Right atrium auricular region (tissue), 2 donors: Measurements from ENCODE around the gene CFAP73. TPM values are rescaled to one million over a fixed set of nuclear protein-coding genes. Genes with fewer than 3 reads are reported as not detected.
A peak's percentile ranks its signal among the peaks of the same experiment; 100 is the strongest.

Experiments used
- DNase-seq: peaks from one replicate; pipeline ENCODE4 v3.0.0-alpha.2; 2019; ENCODE audit warnings: low spot score
- H3K27ac ChIP-seq, 2 donors: fragments of 200-600 bp; sonication (generic); 1 replicate in 1 of 2; 2 replicates in 1 of 2; pipeline ENCODE4 v1.5.1; 2016 to 2019
- H3K27me3 ChIP-seq, 2 donors: fragments of 200-600 bp; sonication (generic); one replicate each; pipeline versions ENCODE4 v1.5.1 to v1.6.0; 2017 to 2019
- H3K36me3 ChIP-seq: fragments of 200-600 bp; sonication (generic); one replicate; pipeline ENCODE4 v1.5.1; 2016
- H3K4me1 ChIP-seq, 2 donors: fragments of 200-600 bp; sonication (generic); one replicate each; pipeline versions ENCODE4 v1.5.1 to v1.6.0; 2017 to 2019
- H3K4me3 ChIP-seq, 2 donors: fragments of 200-600 bp; sonication (generic); 1 replicate in 1 of 2; 2 replicates in 1 of 2; pipeline ENCODE4 v1.5.1; 2017 to 2019; ENCODE audit warnings: mild to moderate bottlenecking in 1 of 2, moderate library complexity in 1 of 2
- H3K9me3 ChIP-seq, 2 donors: fragments of 200-600 bp; sonication (generic); one replicate each; pipeline ENCODE4 v1.5.1; 2019
- total RNA-seq, 2 donors: library from RNA; depleted of rRNA; stranded (reverse); fragments of >200 nt; gene quantifications; one replicate each; pipeline ENCODE4 v1.1.0, GENCODE V29; 2016
- TF ChIP-seq, protein P1 (sequence below), 2 donors: fragments of 200-600 bp; sonication (generic); IDR thresholded peaks; one replicate each; pipeline ENCODE4 v1.5.1; 2019; ENCODE audit warnings: antibody characterized with exemption in 2 of 2

The CFAP73 gene
- total RNA-seq, 2 donors from 2014 or later: not detected

DNA sequence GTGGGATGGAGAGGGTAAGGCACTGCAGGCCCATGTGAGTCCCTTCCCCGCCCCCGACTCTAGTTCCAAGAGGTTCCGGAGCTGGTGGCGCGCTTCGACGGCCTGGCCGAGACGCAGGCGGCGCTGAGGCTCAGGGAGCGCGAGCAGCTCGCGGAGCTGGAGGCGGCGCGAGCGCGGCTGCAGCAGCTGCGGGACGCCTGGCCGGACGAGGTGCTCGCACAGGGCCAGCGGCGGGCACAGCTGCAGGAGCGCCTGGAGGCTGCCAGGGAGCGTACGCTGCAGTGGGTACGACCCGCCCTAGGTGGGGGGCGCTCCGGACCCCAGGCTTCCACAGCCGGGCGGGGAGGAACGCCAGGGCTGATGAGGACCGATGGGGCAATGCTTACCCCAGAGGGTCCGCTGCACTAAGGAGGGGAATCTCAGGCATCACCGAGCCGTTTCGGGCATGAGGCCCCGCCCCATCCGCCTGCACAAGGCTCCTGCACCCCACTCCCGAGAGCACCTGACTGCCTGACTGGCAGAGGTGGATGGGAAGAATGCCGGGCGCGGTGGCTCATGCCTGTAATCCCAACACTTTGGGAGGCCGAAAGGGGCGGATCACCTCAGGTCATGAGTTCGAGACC lies 4.9 kb downstream of the CFAP73 start:
- peak overlapping the region in 1 of 2 donors; percentile 31 for H3K4me3 ChIP-seq
- peaks cover 0 to 30% of the 10 kb centered on the region in 2 donors for H3K4me1 ChIP-seq
- DNase-seq: no peak
- no peak overlapping the region for H3K27ac ChIP-seq
- peaks cover 17% of the 10 kb centered on the region for H3K36me3 ChIP-seq
- TF ChIP-seq, protein P1, sequence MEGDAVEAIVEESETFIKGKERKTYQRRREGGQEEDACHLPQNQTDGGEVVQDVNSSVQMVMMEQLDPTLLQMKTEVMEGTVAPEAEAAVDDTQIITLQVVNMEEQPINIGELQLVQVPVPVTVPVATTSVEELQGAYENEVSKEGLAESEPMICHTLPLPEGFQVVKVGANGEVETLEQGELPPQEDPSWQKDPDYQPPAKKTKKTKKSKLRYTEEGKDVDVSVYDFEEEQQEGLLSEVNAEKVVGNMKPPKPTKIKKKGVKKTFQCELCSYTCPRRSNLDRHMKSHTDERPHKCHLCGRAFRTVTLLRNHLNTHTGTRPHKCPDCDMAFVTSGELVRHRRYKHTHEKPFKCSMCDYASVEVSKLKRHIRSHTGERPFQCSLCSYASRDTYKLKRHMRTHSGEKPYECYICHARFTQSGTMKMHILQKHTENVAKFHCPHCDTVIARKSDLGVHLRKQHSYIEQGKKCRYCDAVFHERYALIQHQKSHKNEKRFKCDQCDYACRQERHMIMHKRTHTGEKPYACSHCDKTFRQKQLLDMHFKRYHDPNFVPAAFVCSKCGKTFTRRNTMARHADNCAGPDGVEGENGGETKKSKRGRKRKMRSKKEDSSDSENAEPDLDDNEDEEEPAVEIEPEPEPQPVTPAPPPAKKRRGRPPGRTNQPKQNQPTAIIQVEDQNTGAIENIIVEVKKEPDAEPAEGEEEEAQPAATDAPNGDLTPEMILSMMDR (IDR thresholded peaks at IDR 0.05): no peak
- peaks cover 7 to 15% of the 10 kb centered on the region in 2 donors for H3K27me3 ChIP-seq
- no peaks in the 10 kb centered on the region for H3K9me3 ChIP-seq

- Histone ChIP-seq H3K9me3 (no peaks in the 10 kb centered on the region), H3K27me3 (peaks cover 7 to 15% of the 10 kb centered on the region in 2 donors), H3K27ac (no peak overlapping the region), H3K36me3 (peaks cover 22% of the 10 kb centered on the region), H3K4me1 (peaks cover 0 to 25% of the 10 kb centered on the region in 2 donors), H3K4me3 (no peak overlapping the region)
- TF ChIP-seq, protein P1 (IDR thresholded peaks at IDR 0.05): no peak
- DNase-seq: no peak
Observed at GRCh38 chr12:113155060-113155459, 5.5 kb downstream of the CFAP73 start.

DNA sequence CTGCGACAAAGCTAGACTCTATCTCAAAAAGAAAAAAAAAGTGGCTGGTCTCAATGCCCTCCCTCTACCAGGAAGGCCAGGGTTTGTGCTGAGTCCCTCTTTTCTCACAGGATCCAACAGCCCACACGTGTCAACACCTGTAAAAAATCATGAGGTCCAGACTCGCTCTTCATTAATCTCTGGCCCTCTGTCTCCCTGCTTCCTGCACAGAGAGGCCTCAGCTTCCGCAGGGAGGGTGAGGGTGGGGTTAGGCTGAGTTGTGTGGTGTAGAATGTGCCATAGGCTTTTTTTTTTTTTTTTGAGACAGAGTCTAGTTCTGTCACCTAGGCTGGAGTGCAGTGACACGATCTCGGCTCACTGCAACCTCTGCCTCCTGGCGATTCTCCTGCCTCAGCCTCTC lies 6.1 kb downstream of the CFAP73 start:
- no peak overlapping the region for H3K4me3 ChIP-seq
- TF ChIP-seq, protein P1 (IDR thresholded peaks at IDR 0.05): no peak
- H3K27ac ChIP-seq: no peak overlapping the region
- H3K27me3 ChIP-seq: peaks cover 7 to 15% of the 10 kb centered on the region in 2 donors
- peaks cover 28% of the 10 kb centered on the region for H3K36me3 ChIP-seq
- no peak for DNase-seq
- H3K9me3 ChIP-seq: no peaks in the 10 kb centered on the region
- H3K4me1 ChIP-seq: peaks cover 0 to 25% of the 10 kb centered on the region in 2 donors

DNA sequence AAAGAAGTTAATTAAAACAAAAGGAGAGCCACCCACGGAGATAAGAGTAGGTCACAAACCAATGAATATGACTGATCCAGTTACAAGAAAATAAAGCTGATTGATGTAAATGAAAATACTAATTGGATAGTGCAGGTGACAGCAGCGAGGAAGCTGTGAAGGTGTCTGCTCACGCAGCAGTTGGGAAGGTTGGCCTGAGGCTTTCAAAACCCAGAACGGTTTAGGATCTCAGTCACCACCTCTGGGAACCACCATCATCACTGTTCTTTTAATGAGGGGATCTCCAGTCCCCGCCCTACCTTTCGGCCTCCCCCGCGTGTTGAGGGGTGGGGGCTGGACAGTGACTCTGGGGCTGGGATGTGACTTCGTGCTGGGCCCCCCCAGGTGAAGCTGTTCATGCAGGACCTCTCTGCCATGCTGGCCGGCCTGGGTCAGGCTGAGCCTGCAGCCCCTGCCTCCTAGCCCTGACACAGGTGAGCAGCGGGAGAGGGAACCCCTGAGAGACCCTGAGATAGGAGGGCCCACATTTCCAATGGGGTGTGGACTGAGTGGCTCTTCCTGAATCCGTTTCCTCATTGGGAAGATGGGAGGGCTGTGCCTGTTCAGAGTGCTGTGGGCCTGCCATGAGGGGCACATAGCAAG lies 7.8 kb downstream of the CFAP73 start:
- no peaks in the 10 kb centered on the region for H3K9me3 ChIP-seq
- no peak overlapping the region for H3K4me3 ChIP-seq
- peaks cover 44% of the 10 kb centered on the region for H3K36me3 ChIP-seq
- no peak overlapping the region for H3K27ac ChIP-seq
- peaks cover 7 to 15% of the 10 kb centered on the region in 2 donors for H3K27me3 ChIP-seq
- H3K4me1 ChIP-seq: peaks cover 0 to 25% of the 10 kb centered on the region in 2 donors
- DNase-seq: no peak
- TF ChIP-seq, protein P1 (IDR thresholded peaks at IDR 0.05): no peak

DNA sequence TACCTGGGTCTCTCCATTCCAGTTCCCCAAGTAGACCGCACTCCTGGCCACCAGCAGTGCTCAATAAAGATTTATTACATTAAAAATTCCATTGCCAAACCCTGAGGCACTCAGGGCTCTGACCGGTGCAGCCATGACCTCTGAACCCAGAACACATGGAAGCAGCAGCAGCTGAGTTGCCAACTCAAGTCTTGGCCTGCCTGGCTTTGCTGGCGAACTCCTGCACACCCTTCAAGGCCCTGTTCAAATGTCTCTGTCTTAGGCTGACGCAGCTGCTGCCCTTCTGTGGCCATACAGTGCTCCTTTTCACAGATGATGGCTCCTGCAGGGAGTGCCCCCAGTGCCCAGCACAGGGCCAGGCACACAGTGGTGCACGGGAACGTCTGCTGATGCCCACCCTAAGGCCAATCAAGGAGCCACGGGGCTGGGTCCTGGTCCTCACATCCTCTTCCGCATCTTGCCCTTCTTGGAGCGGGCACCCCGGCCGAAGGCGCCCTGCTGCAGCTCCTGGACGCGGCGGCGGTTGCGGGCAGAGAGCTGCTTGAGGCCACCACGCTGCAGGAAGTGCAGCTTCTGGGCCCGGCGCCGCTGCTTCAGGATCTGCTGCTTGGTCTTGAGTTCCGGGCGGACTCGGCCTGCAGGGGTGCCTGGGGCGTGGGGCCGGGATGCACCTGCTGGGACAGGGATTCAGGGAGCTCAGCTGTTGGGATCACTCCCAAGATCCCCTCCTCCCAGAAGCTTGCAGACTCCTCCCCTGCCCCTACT lies 9.1 kb downstream of the CFAP73 start:
- Histone ChIP-seq H3K4me1 (peaks cover 0 to 13% of the 10 kb centered on the region in 2 donors), H3K27me3 (peaks cover 7 to 10% of the 10 kb centered on the region in 2 donors), H3K9me3 (no peaks in the 10 kb centered on the region), H3K27ac (no peak overlapping the region), H3K36me3 (peaks cover 57% of the 10 kb centered on the region), H3K4me3 (no peak overlapping the region)
- TF ChIP-seq, protein P1 (IDR thresholded peaks at IDR 0.05): no peak
- no peak for DNase-seq
